GM12878 (cell line): Measurements from ENCODE around the gene GFRA1.

Source experiments
- BHLHE40 ChIP-seq, 2 experiments: fragments of 450-650 bp in 1 of 2; IDR thresholded peaks; 2 replicates each; pipeline ENCODE4 v1.6.1; 2011 to 2017; ENCODE audit warnings: low read depth in 2 of 2, borderline replicate concordance in 1 of 2, improper control_type of control experiment in 1 of 2, low read length in 1 of 2, mild to moderate bottlenecking in 1 of 2
- CREM ChIP-seq: IDR thresholded peaks from 2 replicates; pipeline ENCODE4 v1.6.1; 2014; ENCODE audit warnings: antibody characterized with exemption, low read depth
- FOXK2 ChIP-seq: fragments of 450-650 bp; IDR thresholded peaks from 2 replicates; pipeline ENCODE4 v1.6.1; 2017; ENCODE audit warnings: mild to moderate bottlenecking, moderate library complexity
- POLR2A ChIP-seq: IDR thresholded peaks from 2 replicates; pipeline ENCODE4 v1.6.1; 2011; ENCODE audit warnings: low read depth, mild to moderate bottlenecking, low read length
- SIX5 ChIP-seq: IDR thresholded peaks from 2 replicates; pipeline ENCODE4 v1.6.1; 2011; ENCODE audit warnings: mild to moderate bottlenecking, low read depth, low read length, moderate library complexity; ENCODE audit not compliant: severe bottlenecking
- ZNF217 ChIP-seq: fragments of 450-650 bp; IDR thresholded peaks from 2 replicates; pipeline ENCODE4 v1.6.1; 2017; ENCODE audit warnings: antibody characterized with exemption, mild to moderate bottlenecking
- TF ChIP-seq, protein P1 (sequence below), 3 experiments: IDR thresholded peaks in 2 of 3; conservative IDR thresholded peaks in 1 of 3; 2 replicates each; pipeline ENCODE4 v1.5.1; 2011; ENCODE audit warnings: low read depth in 3 of 3, low read length in 3 of 3, mild to moderate bottlenecking in 3 of 3, control low read depth in 2 of 3, moderate library complexity in 2 of 3, inconsistent platforms in 1 of 3, mixed read lengths in 1 of 3; ENCODE audit not compliant: control insufficient read depth in 2 of 3, insufficient read depth in 1 of 3; ENCODE audit errors: extremely low read depth in 1 of 3
- TF ChIP-seq, protein P2 (sequence below): IDR thresholded peaks from 2 replicates; pipeline ENCODE4 v1.6.1; 2011; ENCODE audit warnings: low read depth, mild to moderate bottlenecking, low read length, moderate library complexity, borderline replicate concordance; ENCODE audit errors: extremely low read depth
- TF ChIP-seq, protein P3 (sequence below): IDR thresholded peaks from 2 replicates; pipeline ENCODE4 v1.6.1; 2012; ENCODE audit warnings: low read depth, low read length, improper control_type of control experiment

DNA sequence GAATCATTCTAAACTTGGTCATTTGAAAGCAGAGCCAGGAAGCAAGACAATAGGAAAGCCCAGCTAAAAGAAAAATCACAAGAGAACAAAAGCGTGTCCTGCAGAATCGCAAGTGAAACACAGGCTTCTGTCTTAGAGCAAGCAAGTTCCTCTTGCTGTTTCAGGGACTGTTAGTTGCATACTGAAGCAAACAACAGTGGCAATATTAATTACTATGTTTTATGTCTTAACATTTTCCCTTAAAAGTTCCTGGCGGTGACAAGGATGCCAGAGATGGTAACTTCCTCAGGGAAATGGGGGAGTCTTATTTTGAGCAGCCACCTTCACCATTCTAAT is 217.1 kb downstream of the GFRA1 start:
- TF ChIP-seq FOXK2 (no peak), CREM (no peak), ZNF217 (no peak), SIX5 (no peak), BHLHE40 (IDR thresholded peaks at IDR 0.05; ENCODE audit: borderline replicate concordance in 1 of 2, low read depth in 2 of 2, low read length in 1 of 2) (no peak), POLR2A (no peak)
- TF ChIP-seq, protein P1, sequence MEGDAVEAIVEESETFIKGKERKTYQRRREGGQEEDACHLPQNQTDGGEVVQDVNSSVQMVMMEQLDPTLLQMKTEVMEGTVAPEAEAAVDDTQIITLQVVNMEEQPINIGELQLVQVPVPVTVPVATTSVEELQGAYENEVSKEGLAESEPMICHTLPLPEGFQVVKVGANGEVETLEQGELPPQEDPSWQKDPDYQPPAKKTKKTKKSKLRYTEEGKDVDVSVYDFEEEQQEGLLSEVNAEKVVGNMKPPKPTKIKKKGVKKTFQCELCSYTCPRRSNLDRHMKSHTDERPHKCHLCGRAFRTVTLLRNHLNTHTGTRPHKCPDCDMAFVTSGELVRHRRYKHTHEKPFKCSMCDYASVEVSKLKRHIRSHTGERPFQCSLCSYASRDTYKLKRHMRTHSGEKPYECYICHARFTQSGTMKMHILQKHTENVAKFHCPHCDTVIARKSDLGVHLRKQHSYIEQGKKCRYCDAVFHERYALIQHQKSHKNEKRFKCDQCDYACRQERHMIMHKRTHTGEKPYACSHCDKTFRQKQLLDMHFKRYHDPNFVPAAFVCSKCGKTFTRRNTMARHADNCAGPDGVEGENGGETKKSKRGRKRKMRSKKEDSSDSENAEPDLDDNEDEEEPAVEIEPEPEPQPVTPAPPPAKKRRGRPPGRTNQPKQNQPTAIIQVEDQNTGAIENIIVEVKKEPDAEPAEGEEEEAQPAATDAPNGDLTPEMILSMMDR (IDR thresholded peaks at IDR 0.05 in 2 of 3, conservative IDR thresholded peaks at IDR 0.05 in 1 of 3; ENCODE audit: control insufficient read depth in 2 of 3, extremely low read depth in 1 of 3, insufficient read depth in 1 of 3, low read depth in 3 of 3, low read length in 3 of 3), result no peak
- TF ChIP-seq, protein P2, sequence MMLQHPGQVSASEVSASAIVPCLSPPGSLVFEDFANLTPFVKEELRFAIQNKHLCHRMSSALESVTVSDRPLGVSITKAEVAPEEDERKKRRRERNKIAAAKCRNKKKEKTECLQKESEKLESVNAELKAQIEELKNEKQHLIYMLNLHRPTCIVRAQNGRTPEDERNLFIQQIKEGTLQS, result no peak
- TF ChIP-seq, protein P3, sequence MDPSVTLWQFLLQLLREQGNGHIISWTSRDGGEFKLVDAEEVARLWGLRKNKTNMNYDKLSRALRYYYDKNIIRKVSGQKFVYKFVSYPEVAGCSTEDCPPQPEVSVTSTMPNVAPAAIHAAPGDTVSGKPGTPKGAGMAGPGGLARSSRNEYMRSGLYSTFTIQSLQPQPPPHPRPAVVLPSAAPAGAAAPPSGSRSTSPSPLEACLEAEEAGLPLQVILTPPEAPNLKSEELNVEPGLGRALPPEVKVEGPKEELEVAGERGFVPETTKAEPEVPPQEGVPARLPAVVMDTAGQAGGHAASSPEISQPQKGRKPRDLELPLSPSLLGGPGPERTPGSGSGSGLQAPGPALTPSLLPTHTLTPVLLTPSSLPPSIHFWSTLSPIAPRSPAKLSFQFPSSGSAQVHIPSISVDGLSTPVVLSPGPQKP, result no peak
